H1 (cell line): ENCODE data around the gene TRAPPC12. TPM values are rescaled to one million over a fixed set of nuclear protein-coding genes. Genes with fewer than 3 reads are reported as not detected.
A peak's percentile ranks its signal among the peaks of the same experiment; 100 is the strongest.

Experiments used
- CTCF ChIA-PET: fragments of 300-600 bp; sonication (Branson Sonifier 250); formaldehyde crosslinking; loops from one replicate; lab custom pipeline; 2021; ENCODE audit not compliant: partially characterized antibody; lab: Charles Lee
- POLR2A ChIA-PET: fragments of 300-600 bp; sonication (Branson Sonifier 250); formaldehyde crosslinking; loops from one replicate; lab custom pipeline; 2021; ENCODE audit warnings: inconsistent platforms; ENCODE audit not compliant: partially characterized antibody; lab: Charles Lee
- DNase-seq, 2 experiments: peaks; one replicate each; pipeline versions ENCODE4 v3.0.0 to v3.0.0-alpha.2; 2010 to 2022; ENCODE audit warnings: low spot score in 2 of 2, low read depth in 1 of 2, mixed read lengths in 1 of 2
- FAIRE-seq: peaks from 2 replicates; lab custom pipeline; 2011; peaks lifted over from hg19 to GRCh38; lab: Jason Lieb, UNC
- H2AFZ ChIP-seq: 2 replicates; pipeline ENCODE4 v1.8.1; 2012; ENCODE audit warnings: low read length, inconsistent platforms
- H2AK5ac ChIP-seq: 2 replicates; pipeline ENCODE4 v1.6.1; 2013; ENCODE audit warnings: low read depth, low read length
- H2BK120ac ChIP-seq: replicated peaks from 2 replicates; pipeline ENCODE3; 2013; ENCODE audit warnings: low read depth, low read length, inconsistent platforms
- H2BK12ac ChIP-seq: 2 replicates; pipeline ENCODE4 v1.6.1; 2013; ENCODE audit warnings: low read depth, low read length
- H2BK15ac ChIP-seq: 2 replicates; pipeline ENCODE4 v1.6.1; 2013; ENCODE audit warnings: low read length
- H2BK20ac ChIP-seq: 2 replicates; pipeline ENCODE4 v1.6.1; 2013; ENCODE audit warnings: low read length
- H2BK5ac ChIP-seq: 2 replicates; pipeline ENCODE4 v1.6.1; 2013; ENCODE audit warnings: low read depth, low read length
- H3K14ac ChIP-seq: 2 replicates; pipeline ENCODE4 v1.6.1; 2013; ENCODE audit warnings: inconsistent platforms; ENCODE audit not compliant: insufficient read length
- H3K18ac ChIP-seq: 2 replicates; pipeline ENCODE4 v1.6.1; 2013; ENCODE audit warnings: low read length; ENCODE audit errors: extremely low read depth
- H3K23ac ChIP-seq: 2 replicates; pipeline ENCODE4 v1.6.1; 2013; ENCODE audit warnings: inconsistent platforms; ENCODE audit not compliant: insufficient read length
- H3K23me2 ChIP-seq: 2 replicates; pipeline ENCODE4 v1.6.1; 2013; ENCODE audit warnings: low read depth, low read length
- H3K27ac ChIP-seq: 2 replicates; pipeline ENCODE4 v1.6.1; 2011; ENCODE audit warnings: low read depth, low read length, inconsistent platforms
- H3K27me3 ChIP-seq, 4 experiments: replicated peaks in 1 of 4; 1 replicate in 1 of 4; 2 replicates in 3 of 4; pipeline versions ENCODE4 v1.6.1 to v1.8.1; 2011 to 2013; ENCODE audit warnings: low read length in 3 of 4, mild to moderate bottlenecking in 3 of 4, inconsistent platforms in 2 of 4, mixed read lengths in 2 of 4, moderate library complexity in 1 of 4; ENCODE audit not compliant: control insufficient read depth in 3 of 4, insufficient read depth in 3 of 4; ENCODE audit errors: extremely low read depth in 1 of 4
- H3K36me3 ChIP-seq, 4 experiments: 2 replicates each; pipeline versions ENCODE4 v1.6.1 to v1.8.1; 2011 to 2013; ENCODE audit warnings: mild to moderate bottlenecking in 4 of 4, low read length in 3 of 4, moderate library complexity in 2 of 4, control low read depth in 1 of 4, inconsistent platforms in 1 of 4; ENCODE audit not compliant: insufficient read depth in 4 of 4, control insufficient read depth in 2 of 4
- H3K4ac ChIP-seq: replicated peaks from 2 replicates; pipeline ENCODE3; 2013; ENCODE audit warnings: low read length, low read depth, mixed read lengths, inconsistent platforms; ENCODE audit not compliant: insufficient read length
- H3K4me1 ChIP-seq, 4 experiments: replicated peaks in 1 of 4; 1 replicate in 1 of 4; 2 replicates in 3 of 4; pipeline versions ENCODE4 v1.6.1 to v1.8.1; 2011 to 2013; ENCODE audit warnings: low read length in 3 of 4, inconsistent platforms in 2 of 4, mixed read lengths in 1 of 4; ENCODE audit not compliant: insufficient read depth in 4 of 4, control insufficient read depth in 3 of 4
- H3K4me2 ChIP-seq, 2 experiments: 2 replicates each; pipeline versions ENCODE4 v1.6.1 to v1.8.1; 2011 to 2013; ENCODE audit warnings: low read depth in 2 of 2, low read length in 2 of 2, control low read depth in 1 of 2, inconsistent platforms in 1 of 2, mild to moderate bottlenecking in 1 of 2; ENCODE audit not compliant: insufficient read depth in 1 of 2
- H3K4me3 ChIP-seq, 4 experiments: fragments of 200-600, 300-600 bp in 1 of 4; sonication (generic), shearing (Covaris generic), sonication (Bioruptor Twin) in 1 of 4; 2 replicates each; pipeline versions ENCODE4 v1.5.1 to v1.8.1; 2011 to 2016; ENCODE audit warnings: low read length in 4 of 4, low read depth in 3 of 4, control low read depth in 2 of 4, inconsistent platforms in 2 of 4, mild to moderate bottlenecking in 2 of 4, mixed read lengths in 1 of 4, moderate library complexity in 1 of 4; ENCODE audit not compliant: insufficient read depth in 2 of 4; ENCODE audit errors: extremely low read depth in 1 of 4
- H3K56ac ChIP-seq: replicated peaks from 2 replicates; pipeline ENCODE3; 2013; ENCODE audit warnings: low read depth, mild to moderate bottlenecking, mixed read lengths, low read length, inconsistent platforms; ENCODE audit not compliant: insufficient read length
- H3K79me1 ChIP-seq: 2 replicates; pipeline ENCODE4 v1.6.1; 2013; ENCODE audit warnings: low read depth, low read length, control low read depth
- H3K79me2 ChIP-seq, 2 experiments: 2 replicates each; pipeline versions ENCODE4 v1.6.1 to v1.8.1; 2012 to 2013; ENCODE audit warnings: low read length in 2 of 2, mild to moderate bottlenecking in 2 of 2, inconsistent platforms in 1 of 2; ENCODE audit not compliant: insufficient read depth in 2 of 2, control insufficient read depth in 1 of 2
- H3K9ac ChIP-seq, 4 experiments: replicated peaks in 1 of 4; 1 replicate in 1 of 4; 2 replicates in 3 of 4; pipeline versions ENCODE4 v1.6.1 to v1.8.1; 2011 to 2013; ENCODE audit warnings: low read depth in 3 of 4, low read length in 3 of 4, control low read depth in 2 of 4, mild to moderate bottlenecking in 2 of 4, moderate library complexity in 2 of 4, inconsistent platforms in 1 of 4; ENCODE audit errors: extremely low read depth in 1 of 4
- H3K9me3 ChIP-seq, 2 experiments: 2 replicates each; pipeline versions ENCODE4 v1.6.1 to v1.8.1; 2012 to 2013; ENCODE audit warnings: mild to moderate bottlenecking in 2 of 2, moderate library complexity in 2 of 2, control low read depth in 1 of 2, inconsistent platforms in 1 of 2, low read depth in 1 of 2, low read length in 1 of 2, mixed read lengths in 1 of 2; ENCODE audit not compliant: insufficient read depth in 2 of 2
- H4K20me1 ChIP-seq, 2 experiments: replicated peaks in 1 of 2; 2 replicates each; pipeline versions ENCODE3 to v1.8.1; 2011 to 2013; ENCODE audit warnings: inconsistent platforms in 2 of 2, low read length in 2 of 2, mild to moderate bottlenecking in 1 of 2; ENCODE audit not compliant: insufficient read depth in 2 of 2, control insufficient read depth in 1 of 2
- H4K5ac ChIP-seq: 2 replicates; pipeline ENCODE4 v1.6.1; 2013; ENCODE audit warnings: low read length, low read depth, mixed read lengths, inconsistent platforms; ENCODE audit not compliant: insufficient read length
- H4K8ac ChIP-seq: 2 replicates; pipeline ENCODE4 v1.8.0; 2013; ENCODE audit warnings: mild to moderate bottlenecking, moderate library complexity, low read length, inconsistent platforms; ENCODE audit not compliant: insufficient read depth; ENCODE audit errors: extremely low read depth
- H4K91ac ChIP-seq: replicated peaks from 2 replicates; pipeline ENCODE3; 2013; ENCODE audit warnings: low read length, mixed read lengths, inconsistent platforms; ENCODE audit not compliant: insufficient read length
- BCL11A ChIP-seq, 2 experiments: IDR thresholded peaks; one replicate each; pipeline ENCODE4 v1.6.1; 2011; ENCODE audit warnings: low read depth in 2 of 2, low read length in 2 of 2, mild to moderate bottlenecking in 2 of 2
- CBX5 ChIP-seq: fragments of 300-800, 300-1000 bp; sonication (generic); IDR thresholded peaks from 2 replicates; pipeline ENCODE4 v1.7.1; 2016; ENCODE audit warnings: antibody characterized with exemption, low read length, low read depth
- CHD2 ChIP-seq: IDR thresholded peaks from 2 replicates; pipeline ENCODE4 v1.6.1; 2012; ENCODE audit warnings: low read length, improper control_type of control experiment
- KDM5A ChIP-seq: fragments of 200-600 bp; IDR thresholded peaks from 2 replicates; pipeline ENCODE4 v1.7.1; 2012; ENCODE audit warnings: mild to moderate bottlenecking, low read length, inconsistent platforms, mixed read lengths
- MAFK ChIP-seq: IDR thresholded peaks from 2 replicates; pipeline ENCODE4 v1.6.1; 2012; ENCODE audit warnings: low read depth, mild to moderate bottlenecking, improper control_type of control experiment, low read length
- POLR2A ChIP-seq, 2 experiments: IDR thresholded peaks; 1 replicate in 1 of 2; 2 replicates in 1 of 2; pipeline ENCODE4 v1.6.1; 2011; ENCODE audit warnings: low read depth in 2 of 2, low read length in 2 of 2, mild to moderate bottlenecking in 2 of 2; ENCODE audit errors: control extremely low read depth in 1 of 2
- RNF2 ChIP-seq: fragments of 200-900, 300-1000 bp; sonication (generic); IDR thresholded peaks from 2 replicates; pipeline ENCODE4 v1.7.1; 2016; ENCODE audit warnings: borderline replicate concordance, low read depth, mild to moderate bottlenecking, antibody characterized with exemption, low read length; ENCODE audit not compliant: poor library complexity, severe bottlenecking; ENCODE audit errors: missing control alignments
- SAP30 ChIP-seq: fragments of 300-600 bp; sonication (generic); IDR thresholded peaks from 2 replicates; pipeline ENCODE4 v1.7.1; 2012; ENCODE audit warnings: low read length, moderate library complexity, mild to moderate bottlenecking, inconsistent platforms; ENCODE audit not compliant: insufficient read depth, insufficient replicate concordance
- SIN3A ChIP-seq, 2 experiments: IDR thresholded peaks in 1 of 2; conservative IDR thresholded peaks in 1 of 2; 2 replicates each; pipeline ENCODE4 v1.6.1; 2011 to 2012; ENCODE audit warnings: low read length in 2 of 2, improper control_type of control experiment in 1 of 2, low read depth in 1 of 2, mild to moderate bottlenecking in 1 of 2
- SRF ChIP-seq: IDR thresholded peaks from 2 replicates; pipeline ENCODE4 v1.6.1; 2011; ENCODE audit warnings: mild to moderate bottlenecking, low read depth, low read length, moderate library complexity
- TAF7 ChIP-seq: optimal IDR thresholded peaks from 2 replicates; pipeline ENCODE3; 2011; ENCODE audit warnings: low read depth, mild to moderate bottlenecking, inconsistent platforms, low read length, moderate library complexity, borderline replicate concordance
- TBP ChIP-seq: IDR thresholded peaks from 2 replicates; pipeline ENCODE4 v1.6.1; 2011; ENCODE audit warnings: low read depth, low read length, improper control_type of control experiment
- ZNF274 ChIP-seq: IDR thresholded peaks from 2 replicates; pipeline ENCODE4 v1.7.0; 2012; ENCODE audit warnings: low read length, borderline replicate concordance; ENCODE audit errors: extremely low read depth
- WGBS, 2 experiments: shearing (Covaris generic) in 1 of 2; methylation state at CpG; one replicate each; pipeline versions ENCODE4 v1.1.6 to v1.1.7; 2013 to 2015; ENCODE audit warnings: low lambda C conversion rate in 2 of 2, mixed read lengths in 2 of 2, inconsistent platforms in 1 of 2, low coverage in 1 of 2, missing lambda C conversion rate in 1 of 2; ENCODE audit not compliant: insufficient replicate concordance in 2 of 2, insufficient coverage in 1 of 2, insufficient read length in 1 of 2; ENCODE audit errors: extremely low coverage in 1 of 2, missing lambda C conversion rate in 1 of 2; 5-methylcytosine and 5-hydroxymethylcytosine counted together
- polyA plus RNA-seq, 7 experiments: library from polyadenylated mRNA; depleted of rRNA in 3 of 7; stranded (reverse) in 5 of 7; unstranded in 2 of 7; fragments of >200 nt in 5 of 7; fragments of 200-250 nt in 2 of 7; gene quantifications; 1 replicate in 5 of 7; 2 replicates in 1 of 7; 4 replicates in 1 of 7; pipeline versions ENCODE4 v1.2.1 to v1.2.3, GENCODE V29; 2011 to 2013; ENCODE audit warnings: missing spikeins in 2 of 7, mixed read lengths in 2 of 7
- total RNA-seq: library from RNA; stranded (reverse); fragmentation: NEBNext Ultra II Directional; extraction: Animal tissue kit (Norgen Biotek cat#: 25700); gene quantifications from 2 replicates; pipeline ENCODE4 v1.2.1, GENCODE V29; 2021
- TF ChIP-seq, protein P1 (sequence below): IDR thresholded peaks from 2 replicates; pipeline ENCODE4 v1.6.1; 2012; ENCODE audit warnings: inconsistent platforms

Gene TRAPPC12
- total and polyA plus RNA-seq, 2 of the 8 experiments (the other 6 are each of a cell fraction or from before 2014, with no cell fraction given): 35.0 to 67.3 TPM

DNA sequence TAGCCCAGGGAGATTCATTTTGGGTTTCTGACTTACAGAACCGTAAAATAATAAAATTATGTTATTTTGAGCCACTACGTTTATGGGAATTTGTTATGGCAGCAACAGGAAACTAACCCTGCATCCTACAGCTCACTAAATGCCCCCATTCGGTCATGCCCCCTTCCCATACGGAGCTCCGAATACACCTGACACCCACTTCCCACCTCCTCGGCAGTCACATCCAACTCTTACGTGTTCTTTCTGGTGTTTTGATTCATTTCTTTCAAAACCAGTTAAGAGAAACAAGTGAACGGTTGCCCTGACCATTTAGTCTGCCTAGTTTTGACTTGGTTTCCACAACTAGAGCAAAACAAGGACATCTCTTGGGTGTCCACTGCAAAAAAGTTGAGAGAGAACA is 21.6 kb upstream of the TRAPPC12 start:
- no peak overlapping the region for H3K23ac ChIP-seq
- no peak overlapping the region for H3K18ac ChIP-seq
- H3K23me2 ChIP-seq: no peaks in the 10 kb centered on the region
- ChIA-PET CTCF (interaction anchor here (1.6 to 3.1 kb wide), 2 partner anchors 66 to 103 kb away, joined by 4 to 6 read pairs; no protein-coding TSS in a partner anchor), POLR2A (interaction anchor here (0.7 to 1.7 kb wide), 2 partner anchors 10 to 20 kb away, joined by 4 read pairs; partner anchors contain the start of gene EIPR1)
- WGBS, 2 experiments: 91% methylated on average over 8 of the region's 8 CpGs; no CpG with 5 or more reads in 1 of the 2 experiments
- peaks cover 0 to 43% of the 10 kb centered on the region in 2 experiments; a peak in 2 of 4 replicates for H3K79me2 ChIP-seq
- H2BK15ac ChIP-seq: no peak overlapping the region
- no peak overlapping the region for H3K4me3 ChIP-seq
- no peak overlapping the region for H3K56ac ChIP-seq
- H2BK12ac ChIP-seq: no peak overlapping the region
- peaks cover 2 to 4% of the 10 kb centered on the region in 2 experiments for H4K20me1 ChIP-seq
- no peak overlapping the region for H2BK120ac ChIP-seq
- no peak overlapping the region for H4K91ac ChIP-seq
- H3K4ac ChIP-seq: no peak overlapping the region
- H2AK5ac ChIP-seq: no peak overlapping the region
- no peak overlapping the region for H3K14ac ChIP-seq
- peaks cover 0 to 10% (median 3%) of the 10 kb centered on the region in 4 experiments; a peak in 6 of 8 replicates for H3K36me3 ChIP-seq
- H3K27me3 ChIP-seq: no peaks in the 10 kb centered on the region
- no peak overlapping the region for H3K9ac ChIP-seq
- no peak overlapping the region for H2BK5ac ChIP-seq
- no peak overlapping the region for H3K4me2 ChIP-seq
- H3K9me3 ChIP-seq: no peaks in the 10 kb centered on the region
- FAIRE-seq: no peak
- H2AFZ ChIP-seq: no peak overlapping the region
- DNase-seq: peak in 1 of 2 experiments; percentile 16
- H3K27ac ChIP-seq: no peak overlapping the region
- no peak overlapping the region for H4K8ac ChIP-seq
- peaks cover 0 to 10% (median 1%) of the 10 kb centered on the region in 4 experiments; a peak in 2 of 7 replicates for H3K4me1 ChIP-seq
- no peak overlapping the region for H2BK20ac ChIP-seq
- H3K79me1 ChIP-seq: peaks cover 12% of the 10 kb centered on the region
- no peak overlapping the region for H4K5ac ChIP-seq
- TF ChIP-seq SIN3A (conservative IDR thresholded peaks at IDR 0.05 in 1 of 2, IDR thresholded peaks at IDR 0.05 in 1 of 2; ENCODE audit: low read depth in 1 of 2, low read length in 2 of 2) (no peak), RNF2 (no peak), TAF7 (no peak), SRF (no peak), CHD2 (no peak), MAFK (no peak), TBP (no peak), SAP30 (no peak), ZNF274 (no peak), BCL11A (IDR thresholded peaks at IDR 0.05; ENCODE audit: low read depth in 2 of 2, low read length in 2 of 2) (no peak), CBX5 (no peak), POLR2A (IDR thresholded peaks at IDR 0.05; ENCODE audit: control extremely low read depth in 1 of 2, low read depth in 2 of 2, low read length in 2 of 2) (no peak), KDM5A (no peak)
- TF ChIP-seq, protein P1, sequence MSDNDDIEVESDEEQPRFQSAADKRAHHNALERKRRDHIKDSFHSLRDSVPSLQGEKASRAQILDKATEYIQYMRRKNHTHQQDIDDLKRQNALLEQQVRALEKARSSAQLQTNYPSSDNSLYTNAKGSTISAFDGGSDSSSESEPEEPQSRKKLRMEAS: no peak
